Measurements from ENCODE around the gene ENSA. TPM values are rescaled to one million over a fixed set of nuclear protein-coding genes. Genes with fewer than 3 reads are reported as not detected.

Gene ENSA
- total and polyA plus RNA-seq, 4 donors = 19.0 to 59.8 (median 55.3) TPM

- Histone ChIP-seq H3K27me3 (ENCODE audit: control insufficient read depth in 4 of 4, insufficient read depth in 4 of 4, low read length in 3 of 4) (no peaks in the 10 kb centered on the region), H3K27ac (ENCODE audit: low read depth in 1 of 2, low read length in 2 of 2) (no peak overlapping the region), H3K4me3 (ENCODE audit: low read depth in 1 of 3, low read length in 3 of 3) (no peak overlapping the region), H3K4me1 (ENCODE audit: control insufficient read depth in 4 of 4, insufficient read depth in 4 of 4, low read length in 3 of 4) (peaks cover 0 to 3% (median 0%) of the 10 kb centered on the region in 4 donors), H3K9me3 (ENCODE audit: control insufficient read depth in 4 of 4, low read length in 3 of 4) (no peaks in the 10 kb centered on the region), H3K9ac (ENCODE audit: low read depth in 1 of 2, low read length in 2 of 2) (no peak overlapping the region), H3K36me3 (ENCODE audit: control insufficient read depth in 4 of 4, insufficient read depth in 3 of 4, low read depth in 1 of 4, low read length in 3 of 4) (no peaks in the 10 kb centered on the region)
- TF ChIP-seq NR2F2 (IDR thresholded peaks at IDR 0.05) (no peak), CTCF (IDR thresholded peaks at IDR 0.05; ENCODE audit: low read depth, low read length, missing input control) (no peak), JUND (IDR thresholded peaks at IDR 0.05) (no peak), HNF4G (IDR thresholded peaks at IDR 0.05) (no peak), HNF4A (conservative IDR thresholded peaks at IDR 0.05) (no peak), ZBTB33 (IDR thresholded peaks at IDR 0.05) (no peak), RAD21 (IDR thresholded peaks at IDR 0.05) (no peak), REST (IDR thresholded peaks at IDR 0.05) (no peak)
- no peak for DNase-seq (ENCODE audit: low spot score)
- 78% methylated on average over 3 of the region's 3 CpGs for WGBS
These were observed 32.4 kb downstream of the ENSA start for GRCh38 chr1:150596976-150597375.

GRCh38 chr1:150596095-150596892 lies 33.1 kb downstream of the ENSA start:
- no peak for DNase-seq (ENCODE audit: low spot score)
- H3K4me3 ChIP-seq (ENCODE audit: low read depth in 1 of 3, low read length in 3 of 3) = no peak overlapping the region
- H3K9ac ChIP-seq (ENCODE audit: low read depth in 1 of 2, low read length in 2 of 2) = no peak overlapping the region
- TF ChIP-seq HNF4G (IDR thresholded peaks at IDR 0.05) (no peak), NR2F2 (IDR thresholded peaks at IDR 0.05) (no peak), CTCF (IDR thresholded peaks at IDR 0.05; ENCODE audit: low read depth, low read length, missing input control) (no peak), RXRA (IDR thresholded peaks at IDR 0.05) (no peak), YY1 (IDR thresholded peaks at IDR 0.05) (no peak), JUND (IDR thresholded peaks at IDR 0.05) (no peak), HNF4A (conservative IDR thresholded peaks at IDR 0.05) (no peak)
- TF ChIP-seq, protein P1, sequence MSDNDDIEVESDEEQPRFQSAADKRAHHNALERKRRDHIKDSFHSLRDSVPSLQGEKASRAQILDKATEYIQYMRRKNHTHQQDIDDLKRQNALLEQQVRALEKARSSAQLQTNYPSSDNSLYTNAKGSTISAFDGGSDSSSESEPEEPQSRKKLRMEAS (IDR thresholded peaks at IDR 0.05) = no peak
- H3K9me3 ChIP-seq (ENCODE audit: control insufficient read depth in 4 of 4, low read length in 3 of 4) = no peaks in the 10 kb centered on the region
- no peaks in the 10 kb centered on the region for H3K36me3 ChIP-seq (ENCODE audit: control insufficient read depth in 4 of 4, insufficient read depth in 3 of 4, low read depth in 1 of 4, low read length in 3 of 4)
- peaks cover 0 to 1% (median 0%) of the 10 kb centered on the region in 4 donors for H3K4me1 ChIP-seq (ENCODE audit: control insufficient read depth in 4 of 4, insufficient read depth in 4 of 4, low read length in 3 of 4)
- 93% methylated on average over 7 of the region's 7 CpGs for WGBS
- H3K27ac ChIP-seq (ENCODE audit: low read depth in 1 of 2, low read length in 2 of 2) = no peak overlapping the region
- H3K27me3 ChIP-seq (ENCODE audit: control insufficient read depth in 4 of 4, insufficient read depth in 4 of 4, low read length in 3 of 4) = no peaks in the 10 kb centered on the region
